ENCODE measurements around the gene HOXA4.

The HOXA4 gene

DNA sequence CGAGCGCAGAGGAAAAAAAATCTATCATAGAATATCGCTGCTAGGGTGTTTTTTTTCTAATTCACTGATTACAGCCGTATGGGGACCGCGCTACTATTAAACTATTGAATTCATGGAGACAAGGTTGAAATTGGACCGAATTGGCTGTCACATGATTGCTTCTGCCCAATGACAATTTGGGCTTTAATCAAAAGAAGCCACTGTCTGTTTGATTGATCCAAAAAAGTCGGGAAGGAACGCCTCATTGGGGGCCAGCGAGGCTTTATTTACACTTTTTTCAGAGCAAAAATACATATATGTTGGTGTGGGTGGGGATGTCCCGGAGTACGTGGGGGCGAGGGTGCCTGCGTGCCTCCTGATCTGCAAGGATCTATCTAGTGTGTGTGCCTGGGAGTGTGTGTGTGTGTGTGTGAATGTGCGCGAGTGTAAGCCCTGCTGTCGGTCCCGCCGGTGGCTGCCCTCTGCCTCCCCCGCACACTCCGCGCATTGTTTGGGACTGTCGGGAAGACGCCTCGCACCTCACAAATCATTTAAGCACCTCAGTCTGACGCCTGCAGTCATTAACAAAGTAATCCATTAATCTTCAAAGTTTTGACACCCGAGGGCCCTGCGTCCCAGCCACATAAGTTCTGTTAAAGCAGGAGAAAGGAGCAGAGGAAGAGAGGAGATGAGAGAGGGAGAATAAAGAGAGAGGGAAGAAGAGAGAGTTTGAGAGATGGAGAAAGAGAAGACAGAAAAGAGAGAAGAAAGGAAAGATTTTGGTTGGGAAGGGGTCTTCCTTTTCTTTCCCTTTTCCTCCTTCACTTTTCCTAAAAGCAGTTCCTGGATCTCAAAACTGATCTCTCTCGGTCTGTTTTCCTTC lies 27.7 kb downstream of the HOXA4 start, which contains the start of gene HOXA2:
Gene HOXA2, minus strand, starts transcription at position 103 of the 862 bp plus-strand sequence. CDS start 183 bp downstream, outside the sequence.
- no peak for DNase-seq

DNA sequence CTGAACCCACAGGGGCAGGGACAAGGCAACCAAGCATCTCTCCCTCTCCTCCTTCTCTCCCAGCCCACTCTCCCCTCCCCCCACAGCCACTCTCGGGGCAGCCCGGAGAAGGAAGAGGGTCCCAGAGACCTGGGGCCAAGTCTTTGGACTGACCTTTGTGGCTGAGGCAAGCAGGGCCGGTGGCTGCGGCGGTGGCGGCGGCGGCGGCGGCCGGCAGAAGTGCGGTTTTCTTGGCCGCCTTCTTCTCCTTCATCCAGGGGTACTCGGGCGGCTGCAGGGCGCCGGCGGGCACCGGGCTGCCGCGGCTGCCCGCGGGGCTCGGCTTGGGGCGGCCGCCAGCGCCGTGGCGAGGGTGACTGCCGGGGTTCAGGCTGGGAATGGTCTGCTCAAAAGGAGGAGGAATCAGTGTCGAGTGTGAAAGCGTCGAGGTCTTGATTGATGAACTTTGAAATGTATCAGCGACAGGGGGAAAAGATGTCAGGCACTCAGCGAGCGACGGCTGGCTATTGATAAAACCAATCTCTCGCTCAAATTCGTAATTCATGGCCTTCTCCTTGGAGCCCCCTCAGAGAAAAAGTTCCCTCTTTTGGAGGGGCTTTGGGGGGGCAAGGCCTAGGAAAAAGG lies 28.5 kb downstream of the HOXA4 start:
- DNase-seq, result no peak

DNA sequence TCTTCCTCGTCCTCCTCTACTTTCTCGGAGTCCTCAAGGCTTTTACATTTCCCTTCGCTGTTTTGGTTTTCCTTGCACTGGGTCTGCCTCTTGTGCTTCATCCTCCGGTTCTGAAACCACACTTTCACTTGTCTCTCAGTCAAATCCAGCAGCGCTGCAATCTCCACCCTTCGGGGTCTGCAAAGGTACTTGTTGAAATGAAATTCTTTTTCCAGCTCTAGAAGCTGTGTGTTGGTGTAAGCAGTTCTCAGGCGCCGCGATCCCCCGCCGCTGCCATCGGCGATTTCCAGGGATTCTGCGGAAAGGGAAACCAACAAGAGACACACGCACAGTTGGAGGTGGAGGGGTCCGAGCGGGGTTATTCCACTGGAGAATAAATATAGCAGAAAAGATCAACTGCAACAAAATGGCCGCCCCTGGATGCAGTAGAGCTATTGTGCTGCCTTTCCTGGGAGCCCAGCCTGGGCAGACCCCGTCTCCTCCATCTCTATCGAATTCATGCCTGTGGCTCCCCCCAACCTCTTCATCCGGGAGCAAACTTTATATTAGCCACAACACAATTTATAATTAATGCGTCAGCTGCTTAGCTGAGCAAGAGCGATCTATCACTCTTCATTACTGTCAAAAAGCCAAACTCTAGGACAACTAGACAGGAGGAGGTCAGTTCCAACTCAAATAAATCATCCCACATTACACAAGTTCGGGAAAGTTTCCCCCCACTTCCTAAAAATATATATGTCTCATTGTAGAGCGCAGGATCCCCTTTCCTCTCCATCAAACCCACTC lies 29.2 kb downstream of the HOXA4 start:
- no peak for DNase-seq

GRCh38 chr7:27100694-27101170 lies 29.8 kb downstream of the HOXA4 start:
- DNase-seq, result no peak

DNA sequence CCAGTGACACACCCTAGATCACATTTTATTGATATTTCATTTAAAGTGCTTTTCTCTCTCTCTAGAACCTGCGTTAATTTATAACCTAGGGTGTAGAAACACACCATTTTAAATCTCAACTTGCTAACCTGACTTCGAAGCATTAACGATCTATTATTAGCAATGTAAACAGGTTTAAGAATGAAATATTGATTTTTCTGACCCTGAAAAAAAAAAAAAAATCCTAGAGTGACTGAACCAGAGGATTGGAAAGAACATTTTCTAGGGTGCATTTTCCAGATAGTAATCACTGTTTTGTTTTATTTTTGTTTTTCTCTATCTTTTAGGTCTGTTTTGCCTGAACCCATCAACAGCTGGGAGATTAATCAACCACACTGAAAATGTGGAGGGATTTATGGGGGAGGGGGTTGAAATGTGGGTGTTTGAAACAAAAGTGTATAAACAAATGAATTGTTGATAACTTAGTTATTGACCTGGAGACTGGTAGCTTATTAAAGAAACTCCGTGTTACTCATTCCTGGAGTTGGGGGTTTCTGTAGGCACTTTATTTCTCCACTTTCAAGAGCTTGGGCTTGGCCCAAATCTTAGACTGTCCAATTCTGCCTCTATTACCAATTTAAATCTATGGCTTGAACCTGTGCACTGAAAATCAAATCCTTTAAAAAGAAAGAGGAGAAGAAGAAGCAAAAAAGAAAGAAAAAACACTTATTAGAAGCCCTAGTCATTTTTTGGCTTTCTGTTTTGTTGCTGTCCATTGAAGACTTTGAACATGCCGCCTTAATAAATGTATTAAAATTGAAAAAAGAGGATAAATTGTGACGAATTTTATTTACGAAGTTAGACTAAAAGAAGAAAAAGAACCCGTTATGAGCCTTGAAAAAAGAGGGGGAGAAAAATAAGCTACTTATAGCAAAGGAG lies 30.8 kb downstream of the HOXA4 start:
- no peak for DNase-seq

DNA sequence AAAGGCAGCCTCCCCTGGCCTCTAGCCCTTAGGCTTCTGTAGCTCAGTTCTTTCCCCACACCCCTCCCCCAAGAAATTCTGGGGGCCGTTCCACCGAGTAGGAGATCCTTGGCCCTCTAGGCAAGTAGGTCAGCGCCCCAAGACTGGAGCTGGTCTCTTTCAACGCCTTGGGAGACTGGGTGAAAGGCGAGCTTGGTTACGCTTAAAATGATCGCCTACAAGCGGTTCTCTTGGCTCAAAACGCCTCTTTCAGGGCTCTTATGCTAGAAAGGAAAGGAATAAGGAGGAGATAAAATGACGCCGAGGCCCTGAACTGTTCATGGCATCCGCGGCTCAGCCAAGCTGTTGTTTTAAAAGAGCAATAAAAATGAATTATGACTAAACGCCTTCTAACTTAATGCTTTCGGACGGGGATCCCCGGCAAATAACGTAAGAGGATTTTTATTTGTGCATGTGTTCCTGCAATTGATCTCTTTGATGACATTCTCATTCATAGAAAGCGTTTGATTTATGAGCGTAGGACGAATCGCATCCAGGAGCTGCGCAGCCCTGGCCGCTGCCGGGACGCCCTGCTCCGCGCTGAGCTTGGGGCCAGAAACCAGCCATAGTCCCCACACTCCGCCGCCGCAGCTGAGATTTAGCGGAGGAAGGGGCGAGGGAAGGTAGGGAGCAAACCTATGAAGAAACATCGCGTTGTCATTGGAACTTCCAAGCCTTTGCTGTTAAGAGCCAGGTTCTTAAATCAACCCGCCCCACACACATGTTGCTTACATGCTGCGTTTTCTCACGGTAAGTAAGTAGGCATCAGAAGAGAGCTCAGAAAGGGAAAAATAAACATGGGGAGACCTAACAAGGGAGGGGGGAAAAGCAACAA lies 31.7 kb downstream of the HOXA4 start:
- DNase-seq, result no peak

DNA sequence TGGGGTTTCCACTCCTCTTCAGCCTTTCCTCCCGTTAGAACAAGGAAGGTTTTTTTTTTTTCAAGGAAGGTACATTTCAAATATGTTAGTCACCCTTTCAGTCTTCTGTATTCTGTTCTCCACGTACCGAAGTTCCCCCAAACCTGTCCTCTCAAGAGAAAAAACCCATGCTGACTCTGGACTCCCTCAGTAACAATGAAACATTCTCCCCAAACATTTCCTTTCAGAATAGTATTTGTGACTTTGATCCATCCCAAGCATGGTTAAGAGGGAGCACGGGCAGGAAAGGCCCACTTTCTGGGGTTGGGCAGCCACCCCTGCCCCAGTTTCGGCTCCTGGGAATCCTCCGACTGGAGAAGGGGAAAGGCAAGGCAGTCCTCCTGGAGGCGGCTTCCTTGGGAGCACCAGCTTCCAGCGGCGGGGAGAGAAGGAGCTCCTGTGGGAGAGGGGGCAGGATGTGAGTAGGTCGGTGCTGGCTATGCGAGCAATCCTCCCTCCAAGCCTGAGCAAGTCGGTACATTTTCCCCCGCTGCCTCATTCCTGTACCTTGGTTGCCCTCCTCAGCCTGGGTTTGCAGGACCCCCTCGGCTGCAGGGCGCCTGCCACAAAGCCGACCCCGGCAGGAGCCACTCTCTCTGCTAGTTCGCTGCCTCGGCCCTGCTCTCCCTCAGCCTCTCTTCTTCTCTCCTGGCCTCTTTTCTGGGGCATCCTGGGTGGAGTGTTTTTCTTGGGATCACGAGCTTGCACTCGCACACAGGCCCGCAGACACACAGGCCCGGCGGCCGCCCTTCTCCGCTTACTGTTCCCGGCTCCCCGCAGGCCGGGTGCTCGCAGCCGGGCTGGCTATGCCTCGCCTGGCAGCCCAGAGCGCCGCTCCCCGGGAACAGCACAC lies 32.6 kb downstream of the HOXA4 start:
- DNase-seq, result no peak

- DNase-seq, result no peak
Observed at GRCh38 chr7:27096768-27097514, 33.6 kb downstream of the HOXA4 start.

- peak; percentile 81 for DNase-seq
Observed at GRCh38 chr7:27095897-27096767, 34.4 kb downstream of the HOXA4 start, which contains the start of gene HOXA1. HOXA1 (minus strand) TSS chr7:27096000; CDS start chr7:27095912, 88 bp downstream.

- no peak for DNase-seq
Observed at GRCh38 chr7:27095050-27095896, 35.3 kb downstream of the HOXA4 start.

DNA sequence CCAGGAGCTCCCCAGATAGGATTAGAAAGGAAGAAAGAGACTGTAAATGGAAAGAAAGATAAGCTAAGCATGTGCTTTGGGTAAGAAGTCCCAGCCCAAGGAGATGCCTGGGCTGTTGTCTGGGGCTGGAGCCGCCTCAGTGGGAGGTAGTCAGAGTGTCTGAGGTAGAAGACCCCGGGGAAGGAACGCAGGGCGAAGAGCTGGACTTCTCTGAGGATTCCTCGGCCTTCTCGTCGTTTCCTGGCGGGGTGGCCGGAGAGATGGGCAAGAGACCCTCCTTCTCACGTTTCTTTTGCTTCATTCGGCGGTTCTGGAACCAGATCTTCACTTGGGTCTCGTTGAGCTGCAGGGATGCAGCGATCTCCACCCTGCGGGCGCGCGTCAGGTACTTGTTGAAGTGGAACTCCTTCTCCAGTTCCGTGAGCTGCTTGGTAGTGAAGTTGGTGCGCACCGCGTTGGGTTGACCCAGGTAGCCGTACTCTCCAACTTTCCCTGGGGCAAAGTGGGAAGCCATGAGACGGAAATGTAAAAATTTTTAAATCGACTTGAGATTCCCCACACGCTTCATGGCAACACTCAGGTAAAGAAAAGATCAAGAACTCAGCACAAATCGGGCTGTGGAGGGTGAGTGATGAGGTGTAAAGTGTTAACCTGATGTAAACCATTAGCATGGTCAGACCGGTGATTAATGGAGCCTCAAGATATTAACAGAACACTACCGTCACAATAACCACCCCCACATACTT lies 36.1 kb downstream of the HOXA4 start:
- no peak for DNase-seq

DNA sequence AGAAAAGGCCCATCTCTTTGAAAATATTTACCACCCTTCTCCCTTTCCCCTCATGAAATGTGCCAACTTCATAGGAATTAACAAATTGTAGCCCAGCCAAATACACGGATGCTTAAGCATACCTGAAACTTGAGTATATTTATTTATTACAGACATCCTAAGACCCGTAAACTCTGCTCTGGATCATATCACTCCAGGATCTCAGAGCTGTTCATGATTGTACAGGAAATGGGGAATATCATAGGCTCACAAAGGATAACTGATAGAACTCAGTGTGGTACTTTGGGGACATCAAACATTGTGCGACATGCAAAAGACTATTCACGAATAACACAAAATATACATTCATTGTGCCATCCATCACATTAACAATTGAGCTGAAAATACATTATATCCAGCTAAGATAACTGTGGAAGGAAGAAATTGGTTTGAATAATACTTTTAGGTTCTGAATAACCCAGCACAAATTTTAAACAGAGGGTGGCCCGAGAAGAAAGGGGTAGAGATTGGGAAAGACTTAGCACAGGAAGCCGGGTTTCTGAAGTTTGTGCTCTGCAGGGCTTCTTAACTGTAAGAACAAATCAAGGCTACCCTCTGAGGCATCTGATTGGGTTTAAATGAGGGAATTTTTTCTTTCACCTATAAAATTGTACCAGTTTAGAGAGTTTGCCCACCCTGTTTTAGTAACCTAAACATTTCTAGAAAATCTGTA lies 37.2 kb downstream of the HOXA4 start:
- DNase-seq, result no peak

DNA sequence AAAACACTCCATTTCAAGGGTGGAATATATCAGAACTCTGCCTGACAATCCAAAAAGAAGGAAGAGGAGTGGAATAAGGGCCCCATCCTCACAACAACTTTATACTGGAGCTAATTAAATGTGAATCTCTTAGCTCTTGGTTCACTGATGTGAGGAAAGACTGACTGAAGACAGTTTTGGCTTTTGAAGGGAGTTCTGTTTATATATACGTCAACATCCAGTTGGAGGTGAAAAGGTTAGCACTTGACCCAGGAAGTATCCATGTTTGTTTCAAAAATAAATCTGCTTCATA lies 37.8 kb downstream of the HOXA4 start:
- no peak for DNase-seq

- DNase-seq, result no peak
Observed at GRCh38 chr7:27091941-27092818, 38.4 kb downstream of the HOXA4 start.

GRCh38 chr7:27091105-27091504 lies 39.5 kb downstream of the HOXA4 start:
- DNase-seq, result no peak

Measured in CD4-positive, alpha-beta T cell treated with Interleukin-4 for 4 hours (primary cell).